ENCODE results near the gene MICU1. TPM values are rescaled to one million over a fixed set of nuclear protein-coding genes. Genes with fewer than 3 reads are reported as not detected.
"Not testable (repeated sequence)": the region's sequence is repeated elsewhere in the genome, so short reads cannot be mapped to it uniquely, and the experiment has no call there.

MICU1 gene
- polyA plus RNA-seq, 5 donors: 50.6 to 67.7 (median 58.6) TPM

GRCh38 chr10:72460284-72460876 lies 165.5 kb downstream of the MICU1 start:
- no peak for DNase-seq

GRCh38 chr10:72459301-72459700 lies 166.6 kb downstream of the MICU1 start:
- no peak for DNase-seq

- DNase-seq: no peak
Observed at GRCh38 chr10:72455889-72456595, 169.8 kb downstream of the MICU1 start.

GRCh38 chr10:72449941-72450441 lies 175.9 kb downstream of the MICU1 start:
- DNase-seq: peak; percentile 17 to 26

- no peak for DNase-seq
Observed at GRCh38 chr10:72445851-72446250, 180.0 kb downstream of the MICU1 start.

GRCh38 chr10:72442969-72443368 lies 182.9 kb downstream of the MICU1 start:
- not testable (repeated sequence) for DNase-seq

GRCh38 chr10:72435570-72435969 lies 190.3 kb downstream of the MICU1 start:
- DNase-seq: no peak

GRCh38 chr10:72430936-72431335 lies 194.9 kb downstream of the MICU1 start:
- DNase-seq: not testable (repeated sequence)

GRCh38 chr10:72429931-72430330 lies 195.9 kb downstream of the MICU1 start:
- no peak for DNase-seq

GRCh38 chr10:72426986-72427385 lies 198.9 kb downstream of the MICU1 start:
- DNase-seq: no peak

- DNase-seq: no peak
Observed at GRCh38 chr10:72425133-72425532, 200.7 kb downstream of the MICU1 start.

GRCh38 chr10:72424561-72424960 lies 201.3 kb downstream of the MICU1 start:
- no peak for DNase-seq

GRCh38 chr10:72423426-72423825 lies 202.5 kb downstream of the MICU1 start:
- no peak for DNase-seq

- no peak for DNase-seq
Observed at GRCh38 chr10:72421885-72422540, 203.9 kb downstream of the MICU1 start.

GRCh38 chr10:72419241-72419640 lies 206.6 kb downstream of the MICU1 start:
- DNase-seq: no peak

GRCh38 chr10:72418679-72419078 lies 207.2 kb downstream of the MICU1 start:
- DNase-seq: no peak

- no peak for DNase-seq
Observed at GRCh38 chr10:72417971-72418370, 207.9 kb downstream of the MICU1 start.

GRCh38 chr10:72416661-72417060 lies 209.2 kb downstream of the MICU1 start:
- DNase-seq: no peak

GRCh38 chr10:72414642-72415041 lies 211.2 kb downstream of the MICU1 start:
- DNase-seq: no peak

GRCh38 chr10:72409167-72409566 lies 216.7 kb downstream of the MICU1 start:
- no peak for DNase-seq

- DNase-seq: no peak
Observed at GRCh38 chr10:72407927-72408600, 217.8 kb downstream of the MICU1 start.

- DNase-seq: no peak
Observed at GRCh38 chr10:72407471-72407870, 218.4 kb downstream of the MICU1 start.
